CD4-positive, alpha-beta T cell (primary cell): ENCODE results near the gene TM4SF20. TPM values are rescaled to one million over a fixed set of nuclear protein-coding genes. Genes with fewer than 3 reads are reported as not detected.

ENCODE experiments used
- ATAC-seq: fragments of 200-7000 bp; cut with Tn5 transposase; one replicate; pipeline ENCODE4 v1.10.0; 2022; ENCODE audit warnings: mild to moderate bottlenecking; ENCODE audit not compliant: poor library complexity
- CTCF ChIA-PET: fragments of 350-600 bp; sonication (Branson Sonifier 250); formaldehyde crosslinking; loops from one replicate; lab custom pipeline; 2021; ENCODE audit warnings: antibody characterized with exemption, inconsistent platforms; lab: Charles Lee
- POLR2A ChIA-PET: fragments of 350-600 bp; sonication (Branson Sonifier 250); formaldehyde crosslinking; loops from one replicate; lab custom pipeline; 2021; ENCODE audit warnings: antibody characterized with exemption, inconsistent platforms; lab: Charles Lee
- DNase-seq, 14 experiments: peaks; one replicate each; pipeline ENCODE4 v3.0.0-alpha.2; 2013 to 2020; ENCODE audit warnings: mixed read lengths in 2 of 14
- H3K27ac ChIP-seq, 2 donors: one replicate each; pipeline versions ENCODE4 v1.5.1 to v1.7.0; 2013; ENCODE audit warnings: low read length in 2 of 2, low read depth in 1 of 2, mild to moderate bottlenecking in 1 of 2
- H3K27me3 ChIP-seq, 2 experiments: 1 replicate in 1 of 2; 2 replicates in 1 of 2; pipeline versions ENCODE4 v1.6.1 to v1.7.0; 2013; ENCODE audit warnings: low read length in 2 of 2, control low read depth in 1 of 2, mild to moderate bottlenecking in 1 of 2, moderate library complexity in 1 of 2; ENCODE audit not compliant: insufficient read depth in 2 of 2, control insufficient read depth in 1 of 2
- H3K36me3 ChIP-seq: one replicate; pipeline ENCODE4 v1.6.1; 2013; ENCODE audit warnings: low read length, control low read depth; ENCODE audit not compliant: insufficient read depth
- H3K4me1 ChIP-seq: one replicate; pipeline ENCODE4 v1.6.1; 2013; ENCODE audit warnings: low read length, control low read depth; ENCODE audit not compliant: insufficient read depth
- H3K4me3 ChIP-seq: one replicate; pipeline ENCODE4 v1.5.1; 2013; ENCODE audit warnings: mild to moderate bottlenecking, low read length, moderate library complexity
- H3K9me3 ChIP-seq, 2 experiments: 1 replicate in 1 of 2; 2 replicates in 1 of 2; pipeline versions ENCODE4 v1.6.1 to v1.7.0; 2013; ENCODE audit warnings: low read length in 2 of 2, mild to moderate bottlenecking in 2 of 2, control low read depth in 1 of 2, moderate library complexity in 1 of 2; ENCODE audit not compliant: control insufficient read depth in 1 of 2, insufficient read depth in 1 of 2
- H3K27ac Mint-ChIP-seq: one replicate; pipeline ENCODE4 v1.8.0; 2020; ENCODE audit warnings: mixed read lengths
- H3K27me3 Mint-ChIP-seq: one replicate; pipeline ENCODE4 v1.8.0; 2021; ENCODE audit warnings: mixed read lengths
- H3K36me3 Mint-ChIP-seq: one replicate; pipeline ENCODE4 v1.8.0; 2021; ENCODE audit warnings: low read depth, mixed read lengths
- H3K4me1 Mint-ChIP-seq: one replicate; pipeline ENCODE4 v1.8.0; 2021; ENCODE audit warnings: low read depth, mixed read lengths
- H3K4me3 Mint-ChIP-seq: one replicate; pipeline ENCODE4 v1.8.0; 2020; ENCODE audit warnings: mild to moderate bottlenecking, mixed read lengths
- H3K9me3 Mint-ChIP-seq: one replicate; pipeline ENCODE4 v1.8.0; 2020; ENCODE audit warnings: mixed read lengths
- intact Hi-C, 2 experiments: fragments of 100-400 bp; cut with DNase I in 1 of 2; cut with micrococcal nuclease in 1 of 2; formaldehyde crosslinking; loops; one replicate each; pipeline versions ENCODE4 v1.15.1 to v1.9.0; 2023 to 2025; cut with DNase I, micrococcal nuclease
- polyA plus RNA-seq, 2 donors: library from polyadenylated mRNA; unstranded; fragments of 120-200 nt; gene quantifications; one replicate each; pipeline ENCODE4 v1.2.1, GENCODE V29; 2013
- total RNA-seq, 174 experiments: library from RNA in 2 of 174; stranded (reverse) in 2 of 174; gene quantifications; one replicate each; pipeline ENCODE4 v1.2.3 and lab custom pipeline; 2021 to 2026
- TF ChIP-seq, protein P1 (sequence below): fragments of 200-600 bp; IDR thresholded peaks from one replicate; pipeline ENCODE4 v1.8.0; 2022; ENCODE audit warnings: antibody characterized with exemption, mild to moderate bottlenecking

Gene TM4SF20, protein sequence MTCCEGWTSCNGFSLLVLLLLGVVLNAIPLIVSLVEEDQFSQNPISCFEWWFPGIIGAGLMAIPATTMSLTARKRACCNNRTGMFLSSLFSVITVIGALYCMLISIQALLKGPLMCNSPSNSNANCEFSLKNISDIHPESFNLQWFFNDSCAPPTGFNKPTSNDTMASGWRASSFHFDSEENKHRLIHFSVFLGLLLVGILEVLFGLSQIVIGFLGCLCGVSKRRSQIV
- total RNA-seq: not detected
- 0.04 TPM for polyA plus RNA-seq (2013, experiment 1 of 2)
- polyA plus RNA-seq (2013, experiment 2 of 2): 0.03 TPM
- 0 to 1.3 (median 0) reads per million in 172 experiments for total RNA-seq (lab: John Stamatoyannopoulos, UW)

DNA sequence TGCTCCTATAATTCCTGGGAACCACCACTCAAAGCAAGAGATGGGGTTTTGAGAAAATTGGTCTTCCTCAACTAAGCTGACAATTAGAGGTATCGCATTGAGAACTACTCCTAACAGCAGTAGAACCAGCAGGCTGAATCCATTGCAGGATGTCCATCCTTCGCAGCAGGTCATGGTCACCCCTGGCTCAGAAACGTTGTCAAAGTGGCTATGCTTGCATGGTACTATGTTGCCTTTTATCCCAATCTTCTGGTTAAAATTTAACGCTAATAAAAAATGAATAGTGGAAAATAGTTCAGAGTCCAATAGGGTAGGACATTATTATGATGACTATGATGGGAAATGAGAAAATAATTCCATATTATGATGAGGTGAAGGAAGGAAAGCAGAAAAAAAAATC, at the start of gene TM4SF20:
TSS of gene TM4SF20 (minus strand) at position 212 of the 400 bp plus-strand sequence. CDS start at position 174, 38 bp downstream.
- no peak within 1 kb of the TSS for H3K27ac ChIP-seq
- DNase-seq (no peak), ATAC-seq (no peak)
- Mint-ChIP-seq H3K27ac (no peak within 1 kb of the TSS), H3K36me3 (no peaks in the 10 kb centered on the region), H3K4me1 (no peaks in the 10 kb centered on the region), H3K9me3 (no peaks in the 10 kb centered on the region), H3K27me3 (peaks cover 16% of the 10 kb centered on the region), H3K4me3 (no peak within 1 kb of the TSS)
- intact Hi-C loops: no loop called here
- TF ChIP-seq, protein P1, sequence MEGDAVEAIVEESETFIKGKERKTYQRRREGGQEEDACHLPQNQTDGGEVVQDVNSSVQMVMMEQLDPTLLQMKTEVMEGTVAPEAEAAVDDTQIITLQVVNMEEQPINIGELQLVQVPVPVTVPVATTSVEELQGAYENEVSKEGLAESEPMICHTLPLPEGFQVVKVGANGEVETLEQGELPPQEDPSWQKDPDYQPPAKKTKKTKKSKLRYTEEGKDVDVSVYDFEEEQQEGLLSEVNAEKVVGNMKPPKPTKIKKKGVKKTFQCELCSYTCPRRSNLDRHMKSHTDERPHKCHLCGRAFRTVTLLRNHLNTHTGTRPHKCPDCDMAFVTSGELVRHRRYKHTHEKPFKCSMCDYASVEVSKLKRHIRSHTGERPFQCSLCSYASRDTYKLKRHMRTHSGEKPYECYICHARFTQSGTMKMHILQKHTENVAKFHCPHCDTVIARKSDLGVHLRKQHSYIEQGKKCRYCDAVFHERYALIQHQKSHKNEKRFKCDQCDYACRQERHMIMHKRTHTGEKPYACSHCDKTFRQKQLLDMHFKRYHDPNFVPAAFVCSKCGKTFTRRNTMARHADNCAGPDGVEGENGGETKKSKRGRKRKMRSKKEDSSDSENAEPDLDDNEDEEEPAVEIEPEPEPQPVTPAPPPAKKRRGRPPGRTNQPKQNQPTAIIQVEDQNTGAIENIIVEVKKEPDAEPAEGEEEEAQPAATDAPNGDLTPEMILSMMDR: no peak
- POLR2A ChIA-PET: no interaction called here
- H3K27me3 ChIP-seq: no peaks in the 10 kb centered on the region
- CTCF ChIA-PET: no interaction called here
- no peaks in the 10 kb centered on the region for H3K9me3 ChIP-seq
- no peaks in the 10 kb centered on the region for H3K4me1 ChIP-seq
- H3K36me3 ChIP-seq: no peaks in the 10 kb centered on the region
- no peak within 1 kb of the TSS for H3K4me3 ChIP-seq

DNA sequence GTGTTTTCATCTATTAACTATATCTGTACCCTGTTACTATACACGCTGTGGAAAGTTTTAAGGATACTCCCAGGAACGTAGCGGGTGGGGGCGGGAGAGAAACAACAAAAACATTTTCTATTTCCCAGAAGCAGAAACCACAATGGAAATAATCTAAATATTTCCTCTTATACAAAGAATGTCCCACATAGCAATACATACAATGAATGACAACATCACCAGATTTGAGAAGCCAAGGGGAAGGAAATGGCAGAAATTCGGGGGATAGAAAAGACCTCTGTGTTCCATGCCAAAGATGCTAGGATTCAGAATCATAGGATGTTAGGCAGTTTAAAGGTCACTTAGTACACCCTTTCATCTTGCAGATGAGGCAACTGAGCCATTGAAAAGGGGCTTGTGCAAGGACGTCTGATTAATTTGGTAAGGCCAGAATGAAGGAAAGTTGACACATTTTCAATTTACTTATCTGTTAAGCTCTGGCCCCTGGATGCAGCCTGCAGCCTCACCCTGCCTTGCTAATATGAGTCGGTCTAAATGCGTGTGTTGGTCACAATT, 49.7 kb upstream of the TM4SF20 start:
- Mint-ChIP-seq H3K27me3 (no peaks in the 10 kb centered on the region), H3K36me3 (no peaks in the 10 kb centered on the region), H3K9me3 (peaks cover 9% of the 10 kb centered on the region), H3K27ac (no peak overlapping the region), H3K4me1 (no peaks in the 10 kb centered on the region), H3K4me3 (no peak overlapping the region)
- TF ChIP-seq, protein P1: no peak
- ChIA-PET CTCF (no interaction called here), POLR2A (no interaction called here)
- Histone ChIP-seq H3K27ac (no peak overlapping the region), H3K36me3 (no peaks in the 10 kb centered on the region), H3K4me1 (no peaks in the 10 kb centered on the region), H3K4me3 (no peak overlapping the region), H3K27me3 (no peaks in the 10 kb centered on the region), H3K9me3 (peaks cover 12 to 17% of the 10 kb centered on the region in 2 experiments)
- DNase-seq (no peak), ATAC-seq (no peak)
- intact Hi-C loops: no loop called here

DNA sequence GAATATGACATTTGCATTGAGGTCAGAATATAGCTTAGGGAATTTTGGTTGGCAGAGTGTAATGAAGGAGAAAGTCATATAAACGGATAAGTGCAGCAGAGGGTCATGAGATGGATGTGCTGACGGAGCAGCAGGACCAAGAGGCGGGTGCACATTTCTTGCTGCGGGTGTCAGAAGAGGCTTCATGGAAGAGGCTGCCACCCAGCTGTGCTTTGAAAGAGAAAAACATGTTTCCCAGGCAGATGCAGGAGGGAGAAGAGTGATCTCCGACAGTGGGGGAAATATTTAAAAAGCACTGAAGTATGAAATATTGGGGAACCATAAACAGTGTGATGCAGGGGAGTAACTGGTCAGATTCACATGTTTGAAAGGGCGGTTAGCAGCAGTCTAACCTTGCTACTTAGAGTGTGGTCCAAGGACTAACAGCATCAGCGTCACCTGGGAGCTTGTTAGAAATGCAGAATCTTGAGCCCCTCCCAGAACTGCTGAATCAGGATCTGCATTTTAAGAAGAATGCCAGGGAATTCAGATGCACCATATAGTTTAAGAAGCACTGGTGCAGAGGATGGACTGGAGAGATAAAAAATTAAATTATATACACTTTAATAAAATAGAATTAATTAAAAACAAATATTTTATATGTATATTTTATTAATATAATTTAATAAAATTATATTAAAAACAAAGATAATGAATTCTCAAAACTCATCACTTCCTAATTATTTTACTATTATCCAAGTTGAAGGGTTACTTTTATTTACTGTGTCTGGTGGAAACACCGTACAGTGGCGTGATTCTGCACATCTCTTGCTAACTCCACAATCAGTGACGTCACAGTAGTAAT, 44.8 kb upstream of the TM4SF20 start:
- intact Hi-C loops: no loop called here
- Histone ChIP-seq H3K27me3 (no peaks in the 10 kb centered on the region), H3K9me3 (no peaks in the 10 kb centered on the region), H3K36me3 (no peaks in the 10 kb centered on the region), H3K4me1 (no peaks in the 10 kb centered on the region), H3K27ac (no peak overlapping the region), H3K4me3 (no peak overlapping the region)
- H3K27ac Mint-ChIP-seq: no peak overlapping the region
- no peaks in the 10 kb centered on the region for H3K9me3 Mint-ChIP-seq
- no peaks in the 10 kb centered on the region for H3K36me3 Mint-ChIP-seq
- ChIA-PET CTCF (no interaction called here), POLR2A (no interaction called here)
- TF ChIP-seq, protein P1: no peak
- no peaks in the 10 kb centered on the region for H3K27me3 Mint-ChIP-seq
- no peaks in the 10 kb centered on the region for H3K4me1 Mint-ChIP-seq
- H3K4me3 Mint-ChIP-seq: no peak overlapping the region
- ATAC-seq (no peak), DNase-seq (no peak)
